Measurements from ENCODE around the gene ZNF747.

DNA sequence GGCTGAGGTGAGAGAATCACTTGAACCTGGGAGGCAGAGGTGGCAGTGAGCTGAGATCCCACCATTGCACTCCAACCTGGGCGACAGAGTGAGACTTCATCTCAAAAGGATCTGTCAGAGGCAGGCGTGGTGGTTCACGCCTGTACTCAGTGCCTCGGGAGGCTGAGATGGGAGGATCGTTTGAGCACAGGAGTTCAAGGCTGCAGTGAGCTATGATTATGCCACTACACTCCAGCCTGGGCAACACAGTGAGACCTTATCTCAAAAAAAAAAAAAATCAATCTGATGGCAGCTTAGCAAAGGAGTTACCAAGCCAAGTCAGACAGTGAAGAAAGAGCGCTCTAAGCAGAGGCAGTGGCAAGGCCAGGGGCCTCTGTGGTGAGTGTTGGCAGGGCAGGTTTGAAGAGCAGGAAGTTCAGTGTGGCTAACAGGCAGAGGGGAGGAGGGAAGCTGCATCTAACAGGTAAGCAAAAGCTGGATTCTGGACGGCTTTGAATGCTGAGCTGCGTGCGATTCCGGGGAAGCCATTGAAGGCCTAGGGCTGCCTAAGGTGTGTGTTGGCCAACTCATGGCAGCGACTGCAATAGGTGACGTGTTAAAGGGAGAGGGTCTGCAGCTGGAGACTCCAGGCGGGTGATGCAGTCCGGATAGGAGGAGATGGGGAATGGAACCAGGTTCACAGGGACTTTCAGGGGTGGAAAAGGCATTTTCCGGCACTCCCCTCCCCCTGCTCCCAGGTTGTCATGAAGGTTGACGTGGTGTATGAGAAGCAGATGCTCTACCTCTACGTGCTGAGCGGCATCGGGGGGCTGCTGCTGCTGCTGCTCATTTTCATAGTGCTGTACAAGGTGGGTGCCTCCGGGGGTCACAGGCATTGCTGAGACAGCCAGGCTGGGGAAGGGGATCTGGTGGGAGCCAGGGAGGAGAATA, 15.3 kb downstream of the ZNF747 start:
- TF ChIP-seq SIN3A (IDR thresholded peaks at IDR 0.05; ENCODE audit: borderline replicate concordance, insufficient read depth, low read depth, low read length) (no peak), TCF7L2 (IDR thresholded peaks at IDR 0.05; ENCODE audit: low read depth, low read length) (no peak)
- TF ChIP-seq, protein P1, sequence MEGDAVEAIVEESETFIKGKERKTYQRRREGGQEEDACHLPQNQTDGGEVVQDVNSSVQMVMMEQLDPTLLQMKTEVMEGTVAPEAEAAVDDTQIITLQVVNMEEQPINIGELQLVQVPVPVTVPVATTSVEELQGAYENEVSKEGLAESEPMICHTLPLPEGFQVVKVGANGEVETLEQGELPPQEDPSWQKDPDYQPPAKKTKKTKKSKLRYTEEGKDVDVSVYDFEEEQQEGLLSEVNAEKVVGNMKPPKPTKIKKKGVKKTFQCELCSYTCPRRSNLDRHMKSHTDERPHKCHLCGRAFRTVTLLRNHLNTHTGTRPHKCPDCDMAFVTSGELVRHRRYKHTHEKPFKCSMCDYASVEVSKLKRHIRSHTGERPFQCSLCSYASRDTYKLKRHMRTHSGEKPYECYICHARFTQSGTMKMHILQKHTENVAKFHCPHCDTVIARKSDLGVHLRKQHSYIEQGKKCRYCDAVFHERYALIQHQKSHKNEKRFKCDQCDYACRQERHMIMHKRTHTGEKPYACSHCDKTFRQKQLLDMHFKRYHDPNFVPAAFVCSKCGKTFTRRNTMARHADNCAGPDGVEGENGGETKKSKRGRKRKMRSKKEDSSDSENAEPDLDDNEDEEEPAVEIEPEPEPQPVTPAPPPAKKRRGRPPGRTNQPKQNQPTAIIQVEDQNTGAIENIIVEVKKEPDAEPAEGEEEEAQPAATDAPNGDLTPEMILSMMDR (IDR thresholded peaks at IDR 0.05): no peak
